ENCODE data around the gene MAMLD1.
A peak's percentile ranks its signal among the peaks of the same experiment; 100 is the strongest.

MAMLD1 gene

DNA sequence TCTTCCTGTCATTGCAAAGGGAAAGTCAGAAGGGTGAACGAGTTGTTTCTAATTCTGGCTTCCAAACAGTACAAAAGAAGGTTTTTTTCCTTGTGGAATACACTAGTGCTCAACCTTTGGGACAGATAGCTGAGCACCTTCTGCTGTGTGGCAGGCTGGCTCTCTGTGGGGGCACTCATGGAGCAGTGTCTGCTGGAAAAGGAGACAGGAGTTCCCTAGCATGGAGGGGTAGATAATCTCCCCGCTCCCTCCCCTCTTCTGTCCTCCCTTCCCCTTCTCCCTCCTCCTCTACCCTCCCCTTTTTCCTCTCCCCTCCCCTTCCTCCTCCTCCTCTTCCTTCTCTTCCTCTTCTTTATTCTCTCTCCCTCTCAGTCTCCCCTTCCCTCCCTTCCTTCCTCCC is 142.9 kb downstream of the MAMLD1 start:
- no peak for FAIRE-seq

DNA sequence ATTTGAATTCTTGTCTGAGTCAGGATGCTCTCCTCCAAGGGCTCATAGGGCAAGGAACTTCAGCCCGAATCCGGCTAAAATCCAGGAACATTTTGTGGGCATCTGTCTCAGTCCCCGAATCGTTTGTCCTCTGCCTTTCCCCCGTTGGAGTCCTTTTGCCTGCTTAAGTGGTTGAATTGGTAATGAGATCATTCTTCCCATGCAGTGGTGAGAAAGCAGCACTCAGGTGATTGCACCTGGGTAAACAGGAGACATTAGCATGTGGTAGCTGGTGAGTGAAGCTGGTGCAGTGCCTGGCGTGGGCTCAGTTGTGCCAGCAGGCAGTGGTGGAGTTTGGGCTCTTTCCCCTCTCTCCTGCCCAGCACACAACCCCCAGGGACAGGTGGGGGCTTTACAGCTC is 143.4 kb downstream of the MAMLD1 start:
- FAIRE-seq: peak; percentile 77

DNA sequence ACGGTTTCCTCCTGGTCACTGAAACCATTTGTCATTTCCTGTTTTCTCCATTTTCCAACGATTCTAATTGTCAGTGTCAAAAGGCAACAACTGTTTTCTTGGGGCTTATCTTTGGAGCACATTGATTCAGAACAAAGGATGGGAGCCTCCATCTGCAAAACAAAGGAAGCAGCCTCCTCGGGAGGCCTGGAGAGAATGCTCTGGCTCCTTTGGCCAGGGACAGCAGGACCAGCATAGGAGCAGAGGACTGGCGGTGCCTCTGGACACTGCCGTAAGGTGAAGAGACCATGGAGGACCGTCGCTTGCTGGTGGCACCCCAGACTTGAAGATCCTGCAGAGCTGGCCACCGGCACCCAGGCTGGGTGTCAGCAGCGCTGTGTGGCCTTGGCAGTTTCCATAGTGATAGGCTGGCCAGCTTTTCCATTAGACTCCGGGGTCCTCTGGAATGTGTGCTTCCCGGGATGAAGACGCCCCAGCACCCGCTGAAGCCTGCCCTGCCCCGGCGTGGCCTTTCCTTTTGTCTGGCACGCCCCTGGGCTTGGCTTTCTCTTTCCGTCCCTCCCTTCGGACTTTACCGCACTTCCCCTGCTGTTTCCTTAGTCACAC is 144.2 kb downstream of the MAMLD1 start:
- FAIRE-seq: no peak

DNA sequence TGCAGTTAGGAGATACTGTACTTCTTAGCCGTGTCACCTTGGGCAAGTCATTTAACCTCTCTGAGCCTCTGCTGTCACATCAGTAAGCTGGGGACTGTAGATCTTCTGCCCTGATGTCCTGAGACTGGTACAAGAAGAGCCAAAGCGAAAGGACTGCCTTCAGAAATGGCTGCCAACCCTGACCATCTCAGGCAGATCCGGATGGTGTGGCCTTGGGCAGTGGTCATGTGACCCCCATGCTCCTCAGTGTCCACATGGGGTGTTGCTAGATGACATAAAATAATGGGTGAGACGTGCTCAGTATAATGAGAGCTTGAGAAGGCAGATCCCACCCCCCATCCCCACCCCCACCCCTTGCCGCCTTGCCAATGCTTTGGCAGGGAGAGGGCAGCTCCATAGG is 144.9 kb downstream of the MAMLD1 start:
- FAIRE-seq: no peak

DNA sequence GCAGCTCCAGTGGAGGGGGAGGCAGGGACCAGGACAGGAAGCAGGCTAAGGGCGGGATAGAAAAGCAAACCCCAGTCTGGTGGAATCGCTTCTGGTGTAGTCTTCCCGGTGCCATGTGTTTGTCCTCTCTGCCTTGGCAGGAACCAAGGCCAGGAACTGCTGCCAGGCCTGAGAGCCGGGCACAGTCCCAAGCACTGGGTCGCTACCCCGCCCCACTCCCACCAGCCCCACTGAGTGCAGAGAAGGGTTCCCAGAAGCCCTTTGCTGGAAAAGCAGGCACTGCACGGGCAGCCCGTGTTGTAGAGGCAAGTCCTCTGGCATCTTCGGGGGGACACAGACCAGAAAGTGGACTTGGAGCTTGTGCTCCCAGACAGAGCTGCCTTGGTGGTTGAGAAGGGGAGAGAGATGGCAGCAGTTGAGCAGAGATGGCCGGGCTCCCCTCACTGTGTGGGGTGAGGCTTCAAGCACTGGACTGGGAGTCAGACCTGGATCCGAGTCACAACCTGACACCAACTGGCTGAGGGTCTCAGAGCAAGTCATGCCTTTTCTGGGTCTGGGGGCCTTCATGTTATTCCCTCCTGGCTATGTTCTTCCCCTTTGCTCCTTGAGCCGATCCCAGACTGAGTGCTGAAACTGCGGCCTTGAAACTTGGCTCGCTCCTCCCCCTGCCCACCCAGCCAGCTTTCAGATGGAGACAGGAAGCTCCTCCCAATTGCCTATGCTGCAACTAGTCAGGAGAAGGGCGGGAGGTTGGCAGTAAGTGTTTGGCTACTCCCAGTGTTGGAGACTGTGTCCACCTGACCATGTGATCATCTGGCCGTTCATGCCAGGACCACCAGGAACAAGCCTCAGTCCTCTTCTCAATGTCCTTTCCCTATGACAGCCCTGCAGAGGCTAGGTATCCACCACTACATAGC is 145.6 kb downstream of the MAMLD1 start:
- no peak for FAIRE-seq

- FAIRE-seq: no peak
Measured at GRCh38 chrX:150509703-150510102, 146.6 kb downstream of the MAMLD1 start.

DNA sequence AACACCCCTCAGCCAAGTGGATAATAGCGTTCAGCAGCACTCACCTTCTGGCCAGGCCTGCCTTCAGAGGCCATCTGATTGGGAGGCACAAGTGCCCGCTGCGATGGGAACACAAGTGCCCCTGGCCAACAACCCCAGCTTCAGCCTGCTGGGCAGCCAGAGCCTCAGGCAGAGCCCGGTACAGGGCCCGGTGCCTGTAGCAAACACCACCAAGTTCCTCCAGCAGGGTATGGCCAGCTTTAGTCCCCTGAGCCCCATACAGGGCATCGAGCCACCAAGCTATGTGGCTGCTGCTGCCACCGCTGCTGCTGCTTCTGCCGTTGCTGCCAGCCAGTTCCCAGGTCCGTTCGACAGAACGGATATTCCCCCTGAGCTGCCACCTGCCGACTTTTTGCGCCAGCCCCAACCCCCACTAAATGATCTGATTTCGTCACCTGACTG is 149.4 kb downstream of the MAMLD1 start:
- FAIRE-seq: no peak

- FAIRE-seq: no peak
Measured at GRCh38 chrX:150513544-150513943, 150.4 kb downstream of the MAMLD1 start.

DNA sequence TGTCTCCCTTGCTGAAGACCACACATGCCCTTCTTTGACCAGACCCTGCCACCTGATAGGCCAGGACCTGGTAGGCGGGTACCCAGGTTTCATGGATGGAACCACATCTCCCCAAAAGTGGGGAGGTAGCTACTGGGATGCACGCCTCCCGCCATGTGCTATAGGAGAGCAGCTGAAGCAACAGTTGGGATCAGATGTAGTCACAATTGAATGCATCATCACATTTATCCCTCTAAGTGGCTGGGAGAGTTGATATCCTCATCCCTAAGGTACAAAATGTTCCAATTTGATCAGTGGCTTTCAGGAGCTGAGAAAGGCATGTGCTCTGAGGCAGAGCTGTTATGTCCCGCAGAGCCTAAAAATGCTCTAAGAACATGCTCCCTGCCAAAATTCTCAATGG is 151.3 kb downstream of the MAMLD1 start:
- no peak for FAIRE-seq

DNA sequence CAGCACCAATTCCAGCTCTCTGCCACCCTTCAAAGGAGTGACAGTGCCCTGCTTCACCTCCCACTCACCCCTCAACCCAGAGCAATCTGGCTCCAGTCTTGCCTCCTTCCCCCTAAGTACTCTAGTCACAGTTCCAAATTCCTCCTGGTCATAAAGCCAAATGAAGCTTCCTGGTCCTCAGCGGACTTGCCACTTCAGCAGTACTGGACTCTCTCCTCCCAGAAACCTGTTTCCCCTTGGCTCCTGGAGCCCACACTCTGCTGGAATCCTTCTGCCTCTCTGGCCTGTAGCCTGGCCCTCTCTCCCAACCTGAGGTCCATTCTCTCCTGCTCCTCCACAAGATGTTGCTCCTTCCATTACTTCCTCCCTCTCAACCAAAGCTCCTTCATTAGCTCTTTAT is 152.7 kb downstream of the MAMLD1 start:
- no peak for FAIRE-seq

GRCh38 chrX:150517303-150517910 is 154.3 kb downstream of the MAMLD1 start:
- FAIRE-seq: no peak

GRCh38 chrX:150522494-150522893 is 159.4 kb downstream of the MAMLD1 start:
- no peak for FAIRE-seq

- no peak for FAIRE-seq
Measured at GRCh38 chrX:150525061-150525919, 162.2 kb downstream of the MAMLD1 start.

DNA sequence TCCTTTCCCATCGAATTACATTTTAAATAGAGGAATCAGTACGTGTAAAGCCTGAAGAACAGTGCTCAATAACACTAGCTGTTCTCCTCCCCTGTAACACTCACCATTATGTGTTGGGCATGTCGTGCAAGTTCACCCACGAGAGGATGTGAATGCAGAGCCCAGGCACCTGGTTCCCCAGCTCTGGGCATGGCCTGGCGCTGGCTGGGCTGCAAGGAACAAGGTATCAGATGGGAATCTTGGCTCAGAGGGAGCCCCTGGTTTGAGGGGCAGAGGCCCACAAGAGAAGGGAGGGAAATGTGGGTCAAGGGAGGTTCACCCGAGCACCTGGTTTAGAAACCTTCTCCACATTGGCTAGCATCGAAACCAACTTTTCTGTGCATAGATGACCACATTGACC is 163.6 kb downstream of the MAMLD1 start:
- FAIRE-seq: no peak

DNA sequence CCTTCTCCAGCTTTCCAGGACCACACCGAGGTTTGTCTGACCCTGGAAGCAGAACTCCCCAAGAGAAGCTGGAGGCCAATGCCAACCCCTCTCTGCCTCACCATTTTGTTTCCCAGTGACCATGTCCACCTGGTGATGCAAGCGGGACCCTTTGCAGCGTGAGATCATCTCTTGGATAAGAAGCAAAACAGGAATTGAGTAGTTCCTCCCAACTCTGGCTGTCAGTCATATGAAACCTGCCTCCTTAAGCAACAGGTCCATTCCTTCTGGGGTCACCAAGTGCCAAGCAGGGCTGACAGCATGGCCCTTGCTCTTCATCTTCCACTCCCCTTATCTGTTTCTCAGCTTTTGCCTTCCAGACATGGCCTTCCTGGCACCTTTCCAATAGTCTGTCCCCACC is 164.0 kb downstream of the MAMLD1 start:
- FAIRE-seq: no peak

DNA sequence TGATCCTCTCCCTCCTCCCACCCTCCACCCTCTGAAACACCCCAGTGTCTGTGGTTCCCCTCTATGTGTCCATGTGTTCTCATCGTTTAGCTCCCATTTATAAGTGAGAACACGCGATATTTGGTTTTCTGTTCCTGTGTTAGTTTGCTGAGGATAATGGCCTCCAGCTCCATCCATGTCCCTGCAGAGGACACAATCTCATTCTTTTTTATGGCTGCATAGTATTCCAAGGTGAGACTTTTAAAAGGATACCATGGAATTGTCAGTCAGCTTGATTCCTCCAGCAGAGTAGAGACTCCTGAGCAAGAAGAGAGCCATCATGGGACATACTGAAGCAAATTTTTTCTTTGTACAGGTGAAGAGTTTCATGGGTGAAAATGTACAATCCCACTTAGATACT is 166.5 kb downstream of the MAMLD1 start:
- no peak for FAIRE-seq

DNA sequence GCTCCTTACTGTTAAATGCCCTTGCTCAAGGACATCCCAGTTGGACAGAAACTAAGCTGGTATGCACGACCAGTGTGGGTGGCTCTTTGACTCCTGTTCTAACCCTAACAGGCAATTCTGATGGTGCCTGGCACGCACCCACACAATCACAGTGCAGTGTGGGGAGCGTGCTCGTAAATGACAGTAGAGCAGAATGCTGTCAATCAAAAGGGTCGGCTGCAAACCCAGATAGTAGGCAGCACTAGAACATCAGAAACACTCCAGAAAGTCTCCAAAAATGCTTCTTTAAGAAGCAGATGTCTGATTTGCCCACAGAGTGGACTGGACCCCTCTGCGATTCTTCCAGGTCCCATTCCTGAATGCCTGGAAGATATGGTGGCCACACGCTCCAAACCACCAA is 167.7 kb downstream of the MAMLD1 start:
- FAIRE-seq: no peak

GRCh38 chrX:150531467-150531866 is 168.3 kb downstream of the MAMLD1 start:
- no peak for FAIRE-seq

DNA sequence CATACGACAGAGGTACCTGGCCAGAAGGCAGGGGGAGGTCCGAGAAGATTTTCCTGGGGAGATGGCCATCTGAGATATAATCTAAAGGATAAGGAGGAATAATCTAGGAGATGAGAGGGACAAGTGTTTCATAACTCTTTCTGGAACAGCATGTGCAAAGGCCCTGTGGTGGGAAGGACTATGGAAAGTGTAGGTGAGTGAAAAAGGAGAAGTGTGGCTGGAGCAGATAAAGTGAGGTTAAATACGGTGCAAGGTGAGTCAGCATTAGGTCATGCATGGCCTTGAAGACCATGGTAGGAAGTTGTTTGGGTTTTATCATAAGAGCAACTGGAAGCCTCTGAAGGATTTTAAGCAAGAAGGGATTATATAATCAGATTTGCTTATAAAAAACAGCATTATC is 170.7 kb downstream of the MAMLD1 start:
- FAIRE-seq: no peak

DNA sequence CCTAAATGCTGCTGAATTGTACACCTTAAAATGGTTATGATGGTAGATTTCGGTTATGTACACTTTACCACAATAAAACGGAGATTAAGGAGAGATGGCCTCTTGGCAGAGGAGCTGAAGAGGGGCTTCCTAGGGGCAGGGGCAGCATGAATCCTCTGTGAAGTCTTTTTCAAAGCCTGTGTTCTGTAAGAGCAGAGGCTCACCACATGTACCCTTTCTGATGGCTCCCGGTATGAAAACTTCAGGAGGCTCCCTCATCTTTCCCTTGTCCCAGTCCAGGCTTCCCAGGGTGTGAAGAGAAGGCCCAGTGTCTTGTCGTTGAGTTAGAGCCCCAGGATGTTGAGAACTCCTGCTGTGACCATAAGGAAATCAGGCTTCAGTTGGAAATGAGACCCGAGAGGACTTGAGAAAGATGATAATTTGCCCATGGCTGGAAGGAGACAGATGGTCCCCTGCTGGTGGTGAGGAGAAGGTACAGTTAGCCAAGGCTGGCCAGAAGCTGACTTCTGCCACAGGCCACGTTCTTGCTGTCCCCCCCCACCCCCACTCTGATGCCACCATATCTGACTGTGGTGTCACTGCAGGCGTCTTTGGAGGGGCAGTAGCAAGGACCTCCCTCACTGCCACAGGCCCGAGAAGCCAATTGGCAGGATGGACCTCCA is 173.5 kb downstream of the MAMLD1 start:
- FAIRE-seq: no peak

- no peak for FAIRE-seq
Measured at GRCh38 chrX:150537851-150538250, 174.7 kb downstream of the MAMLD1 start.

DNA sequence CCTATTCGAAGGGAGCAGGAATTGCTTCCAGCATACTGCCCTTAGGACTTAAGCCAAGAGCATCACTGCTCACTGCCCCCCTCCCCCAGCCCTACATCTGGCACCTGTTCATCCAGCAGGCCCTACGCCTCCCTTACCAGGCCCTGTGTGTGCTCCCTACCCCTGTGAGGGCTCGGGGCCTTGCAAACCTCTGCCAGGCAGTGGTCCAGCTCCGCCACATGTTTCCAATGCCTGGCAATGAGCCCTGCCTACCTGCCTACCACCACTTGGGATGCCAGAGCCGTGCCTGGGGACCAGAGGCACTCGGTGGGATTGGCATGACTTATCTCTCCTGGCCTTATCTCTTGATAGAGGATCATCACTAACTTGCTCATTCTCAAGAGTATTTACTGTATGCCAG is 177.8 kb downstream of the MAMLD1 start:
- no peak for FAIRE-seq

DNA sequence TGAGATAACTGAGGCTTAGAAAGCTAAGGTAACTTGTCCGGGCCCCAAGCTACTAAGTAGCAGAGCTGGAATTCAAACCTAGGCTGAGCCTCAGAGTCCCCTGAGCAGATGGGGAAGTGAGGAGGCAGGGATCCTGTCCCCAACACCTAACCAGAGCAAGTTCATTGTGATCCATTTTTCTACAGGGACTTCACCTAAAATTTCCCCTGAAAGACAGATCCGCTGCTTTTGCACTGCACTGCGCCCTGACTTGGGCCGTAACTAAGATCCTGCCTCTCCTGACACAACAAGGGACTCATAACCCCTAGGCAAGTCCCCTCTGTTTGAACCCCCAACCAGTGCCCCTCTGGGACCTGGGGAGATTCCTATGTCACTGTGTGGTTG is 179.7 kb downstream of the MAMLD1 start:
- FAIRE-seq: no peak

Measured in islet of Langerhans (tissue), 1 donor.